ENCODE data around the gene MDC1.
"Not testable (repeated sequence)": the region's sequence is repeated elsewhere in the genome, so short reads cannot be mapped to it uniquely, and the experiment has no call there.

MDC1 gene

DNA sequence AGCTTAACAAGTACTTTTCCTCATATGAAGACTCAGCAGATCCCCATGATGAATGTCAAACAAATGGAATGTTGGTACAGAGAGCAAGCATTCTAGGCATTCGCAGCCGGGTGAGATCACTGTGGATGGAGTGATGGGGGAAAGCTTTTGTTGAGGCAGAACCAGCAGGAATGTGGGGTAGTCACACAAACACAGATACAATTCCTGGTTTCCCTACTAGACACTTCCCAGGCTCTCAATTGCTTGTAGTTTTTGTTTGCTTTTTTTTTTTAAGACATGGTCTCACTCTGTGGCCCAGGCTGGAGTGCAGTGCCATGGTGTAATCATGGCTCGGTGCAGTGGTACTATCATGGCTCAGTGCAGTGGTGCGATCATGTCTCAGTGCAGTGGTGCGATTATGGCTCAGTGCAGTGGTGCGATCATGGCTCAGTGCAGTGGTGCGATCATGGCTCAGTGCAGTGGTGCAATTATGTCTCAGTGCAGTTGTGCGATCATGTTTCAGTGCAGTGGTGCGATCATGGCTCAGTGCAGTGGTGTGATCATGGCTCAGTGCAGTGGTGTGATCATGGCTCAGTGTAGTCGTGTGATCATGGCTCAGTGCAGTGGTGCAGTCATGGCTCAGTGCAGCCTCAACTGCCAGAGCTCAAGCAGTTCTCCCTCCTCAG is 42.6 kb upstream of the MDC1 start:
- H3K27me3 ChIP-seq (ENCODE audit: control insufficient read depth, insufficient read depth, low read length) = no peaks in the 10 kb centered on the region
- H3K4me3 ChIP-seq (ENCODE audit: low read depth, low read length) = no peak overlapping the region
- no peak overlapping the region for H3K9ac ChIP-seq (ENCODE audit: low read depth, low read length)
- peaks cover 26% of the 10 kb centered on the region for H3K4me1 ChIP-seq (ENCODE audit: control insufficient read depth, insufficient read depth, low read length)
- no peaks in the 10 kb centered on the region for H3K9me3 ChIP-seq (ENCODE audit: control insufficient read depth, insufficient read depth, low read length)
- peak overlapping the region; percentile 54 for H3K27ac ChIP-seq (ENCODE audit: low read depth, low read length)
- no peaks in the 10 kb centered on the region for H3K36me3 ChIP-seq (ENCODE audit: control insufficient read depth, insufficient read depth, low read length)

DNA sequence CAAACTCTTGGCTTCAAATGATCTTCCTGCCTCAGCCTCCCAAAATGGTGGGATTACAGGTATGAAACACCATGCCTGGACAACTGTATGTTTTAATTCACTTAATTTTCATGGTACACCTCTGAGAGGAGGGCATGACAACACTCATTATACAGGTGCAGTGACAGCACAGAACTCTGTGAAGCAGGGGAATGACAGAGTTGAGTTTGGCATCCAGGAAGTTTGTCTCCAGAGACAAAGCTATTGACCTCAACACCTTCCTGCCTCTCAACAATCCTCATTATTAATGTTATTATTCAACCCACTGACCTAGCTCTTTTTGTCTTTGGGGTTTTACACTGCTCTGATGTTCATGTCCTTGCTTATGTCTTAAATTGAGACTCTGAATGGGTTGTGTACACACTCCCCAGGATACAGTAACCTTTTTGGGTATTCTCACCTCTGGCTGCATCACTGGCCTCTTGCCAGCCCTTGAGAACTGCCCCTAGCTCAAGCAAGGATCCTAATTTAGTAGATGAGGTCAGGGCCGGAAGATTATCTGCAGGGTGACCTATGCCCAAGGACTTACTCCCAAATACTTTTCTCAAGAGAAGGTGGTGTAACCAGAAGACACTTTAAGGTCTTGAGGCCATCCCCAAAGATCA is 40.3 kb upstream of the MDC1 start:
- Histone ChIP-seq H3K9ac (ENCODE audit: low read depth, low read length) (no peak overlapping the region), H3K27ac (ENCODE audit: low read depth, low read length) (no peak overlapping the region), H3K36me3 (ENCODE audit: control insufficient read depth, insufficient read depth, low read length) (no peaks in the 10 kb centered on the region), H3K4me1 (ENCODE audit: control insufficient read depth, insufficient read depth, low read length) (peaks cover 12% of the 10 kb centered on the region; the same call in 1 of the 2 replicates), H3K4me3 (ENCODE audit: low read depth, low read length) (no peak overlapping the region), H3K9me3 (ENCODE audit: control insufficient read depth, insufficient read depth, low read length) (no peaks in the 10 kb centered on the region), H3K27me3 (ENCODE audit: control insufficient read depth, insufficient read depth, low read length) (no peaks in the 10 kb centered on the region)

DNA sequence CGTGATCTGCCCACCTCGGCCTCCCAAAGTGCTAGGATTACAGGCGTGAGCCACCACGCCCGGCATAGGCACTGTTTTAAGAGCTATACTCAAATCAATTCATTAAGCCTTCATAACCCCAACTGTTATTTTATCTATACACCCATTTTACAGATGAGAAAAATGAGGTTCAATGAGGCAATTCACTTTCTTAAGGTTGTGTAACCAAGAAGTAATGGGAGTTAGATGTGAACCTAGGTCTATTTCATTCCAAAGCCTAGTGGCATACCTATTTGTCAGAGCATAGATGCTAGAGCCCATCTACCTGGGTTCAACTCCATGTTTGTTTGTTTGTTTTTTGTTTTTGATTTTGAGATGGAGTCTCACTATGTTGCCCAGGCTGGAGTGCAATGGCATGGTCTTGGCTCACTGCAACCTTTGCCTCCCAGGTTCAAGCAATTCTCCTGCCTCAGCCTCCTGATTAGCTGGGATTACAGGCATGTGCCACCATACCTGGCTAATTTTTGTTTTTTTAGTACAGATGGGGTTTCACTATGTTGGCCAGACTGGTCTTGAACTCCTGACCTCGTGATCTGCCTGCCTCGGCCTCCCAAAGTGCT is 39.4 kb upstream of the MDC1 start:
- not testable (repeated sequence) for H3K36me3 ChIP-seq (ENCODE audit: control insufficient read depth, insufficient read depth, low read length); H3K27me3 ChIP-seq (ENCODE audit: control insufficient read depth, insufficient read depth, low read length); H3K9me3 ChIP-seq (ENCODE audit: control insufficient read depth, insufficient read depth, low read length); H3K27ac ChIP-seq (ENCODE audit: low read depth, low read length); H3K9ac ChIP-seq (ENCODE audit: low read depth, low read length); H3K4me3 ChIP-seq (ENCODE audit: low read depth, low read length)
- peaks cover 12% of the 10 kb centered on the region; the same call in 1 of the 2 replicates for H3K4me1 ChIP-seq (ENCODE audit: control insufficient read depth, insufficient read depth, low read length)

DNA sequence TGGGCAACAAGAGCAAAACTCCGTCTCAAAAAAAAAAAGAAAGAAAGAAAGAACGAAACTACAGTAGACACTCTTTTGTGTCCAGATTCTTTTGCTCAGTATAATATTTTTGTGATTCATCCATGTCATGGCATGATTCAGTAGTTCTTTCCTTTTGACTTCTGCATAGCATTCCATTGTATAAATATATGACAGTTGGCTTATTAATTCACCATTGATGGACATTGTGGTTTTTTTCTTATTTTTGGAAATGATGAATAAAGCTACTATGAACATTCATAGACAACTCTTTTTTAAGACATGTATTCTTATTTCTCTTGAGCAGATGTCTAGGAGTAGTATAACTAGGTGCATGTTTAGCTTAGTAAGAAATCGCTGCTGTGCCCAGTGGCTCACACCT is 37.5 kb upstream of the MDC1 start:
- H3K4me3 ChIP-seq (ENCODE audit: low read depth, low read length) = no peak overlapping the region
- no peaks in the 10 kb centered on the region for H3K36me3 ChIP-seq (ENCODE audit: control insufficient read depth, insufficient read depth, low read length)
- no peaks in the 10 kb centered on the region for H3K27me3 ChIP-seq (ENCODE audit: control insufficient read depth, insufficient read depth, low read length)
- H3K4me1 ChIP-seq (ENCODE audit: control insufficient read depth, insufficient read depth, low read length) = peaks cover 8% of the 10 kb centered on the region; the same call in 1 of the 2 replicates
- H3K9me3 ChIP-seq (ENCODE audit: control insufficient read depth, insufficient read depth, low read length) = no peaks in the 10 kb centered on the region
- H3K27ac ChIP-seq (ENCODE audit: low read depth, low read length) = no peak overlapping the region
- H3K9ac ChIP-seq (ENCODE audit: low read depth, low read length) = no peak overlapping the region

DNA sequence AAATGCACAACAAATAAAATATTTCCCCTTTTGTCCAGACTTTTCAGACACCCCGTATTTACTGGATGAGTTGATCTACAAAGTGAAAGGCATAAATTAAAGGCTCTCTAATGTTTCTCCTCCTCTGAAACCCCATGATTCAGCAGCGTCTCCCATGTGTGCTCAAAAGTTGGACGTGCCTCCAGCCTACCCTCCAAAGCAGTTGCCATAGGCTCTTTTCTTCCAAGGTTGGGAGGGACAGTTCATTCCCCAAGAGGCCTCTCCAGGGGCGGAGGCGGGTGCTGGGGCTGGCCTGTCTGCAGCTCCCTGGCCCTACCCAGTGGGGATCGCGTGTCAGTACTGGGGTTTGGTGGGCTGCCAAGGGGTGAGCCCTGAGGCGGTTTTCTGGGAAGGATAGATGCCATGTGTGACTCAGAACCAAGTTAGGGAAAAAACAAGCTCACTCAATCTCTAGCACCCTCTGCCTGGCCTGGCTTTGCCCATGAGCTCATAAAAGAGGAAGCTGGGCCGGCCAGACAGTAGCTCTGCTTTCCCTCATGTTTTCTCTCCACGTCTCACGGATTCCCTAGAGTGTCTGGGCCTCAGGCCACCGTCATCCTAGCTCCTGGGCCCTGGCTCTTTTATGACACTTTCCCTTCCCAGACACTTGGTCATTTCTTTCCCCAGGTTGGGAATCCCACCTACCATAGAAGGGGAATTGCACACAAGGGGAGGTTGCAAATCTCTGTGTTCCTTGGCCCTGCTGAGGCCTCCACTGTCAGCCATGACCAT is 35.3 kb upstream of the MDC1 start:
- Histone ChIP-seq H3K27ac (ENCODE audit: low read depth, low read length) (no peak overlapping the region), H3K4me3 (ENCODE audit: low read depth, low read length) (no peak overlapping the region), H3K27me3 (ENCODE audit: control insufficient read depth, insufficient read depth, low read length) (no peaks in the 10 kb centered on the region), H3K4me1 (ENCODE audit: control insufficient read depth, insufficient read depth, low read length) (0 out of 2 replicates have a peak, but pooled peaks cover 4% of the 10 kb centered on the region), H3K9ac (ENCODE audit: low read depth, low read length) (no peak overlapping the region), H3K9me3 (ENCODE audit: control insufficient read depth, insufficient read depth, low read length) (no peaks in the 10 kb centered on the region), H3K36me3 (ENCODE audit: control insufficient read depth, insufficient read depth, low read length) (no peaks in the 10 kb centered on the region)

DNA sequence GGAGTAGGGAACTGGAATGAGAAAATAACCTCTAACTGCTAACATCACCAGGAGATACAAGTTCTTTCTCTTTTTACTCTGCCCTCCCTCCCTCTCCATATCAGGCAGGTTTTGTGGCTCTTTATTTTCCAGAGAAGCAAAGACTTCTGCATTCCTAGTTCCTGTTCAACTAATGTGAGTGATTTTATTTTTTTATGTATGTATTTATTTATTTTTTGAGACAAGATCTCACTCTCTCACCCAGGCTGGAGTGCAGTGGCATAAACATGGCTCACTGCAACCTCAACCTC is 33.2 kb upstream of the MDC1 start:
- H3K4me3 ChIP-seq (ENCODE audit: low read depth, low read length) = no peak overlapping the region

DNA sequence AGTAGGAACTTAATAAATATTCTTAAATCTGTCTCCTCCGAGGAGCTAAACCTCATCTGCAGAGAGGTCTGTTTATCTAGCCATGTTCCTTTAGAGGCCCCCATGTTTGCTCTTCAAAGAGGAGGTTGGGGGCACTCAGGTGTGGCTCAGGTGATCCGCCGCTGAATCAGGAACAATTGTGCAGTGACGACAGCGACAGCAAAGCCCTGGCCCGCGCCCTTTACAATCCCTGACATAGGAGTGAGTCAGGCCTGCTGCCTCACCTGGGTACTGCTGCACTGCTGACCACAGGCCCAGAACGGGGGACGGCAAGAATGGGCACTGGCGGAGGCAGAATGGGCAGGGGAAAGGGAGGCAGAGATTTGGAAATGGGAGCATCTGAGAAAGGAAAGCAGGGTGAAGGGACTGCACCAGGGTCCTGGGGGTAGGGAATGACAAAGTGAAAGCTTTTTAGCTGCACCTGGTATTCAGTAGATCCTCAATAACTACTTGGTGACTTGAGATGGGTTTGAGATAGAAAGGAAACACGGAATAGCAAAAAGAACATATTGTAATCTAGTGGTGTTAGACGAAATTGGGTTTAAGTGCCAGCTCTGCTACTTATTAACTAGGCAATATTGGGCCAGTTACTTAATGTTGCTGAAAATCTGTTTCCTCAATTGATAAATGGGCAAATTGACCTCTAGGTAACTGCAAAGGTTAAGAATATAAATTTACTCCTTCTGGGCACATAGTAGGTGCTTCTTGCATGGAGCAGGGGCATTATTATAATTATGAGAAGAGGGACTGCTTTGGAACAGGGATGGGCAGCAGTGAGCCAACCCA is 32.7 kb upstream of the MDC1 start:
- Histone ChIP-seq H3K9ac (ENCODE audit: low read depth, low read length) (no peak overlapping the region), H3K27me3 (ENCODE audit: control insufficient read depth, insufficient read depth, low read length) (peaks cover 3% of the 10 kb centered on the region; the same call in 1 of the 2 replicates), H3K4me1 (ENCODE audit: control insufficient read depth, insufficient read depth, low read length) (0 out of 2 replicates have a peak, but pooled peaks cover 4% of the 10 kb centered on the region), H3K36me3 (ENCODE audit: control insufficient read depth, insufficient read depth, low read length) (no peaks in the 10 kb centered on the region), H3K9me3 (ENCODE audit: control insufficient read depth, insufficient read depth, low read length) (no peaks in the 10 kb centered on the region), H3K4me3 (ENCODE audit: low read depth, low read length) (no peak overlapping the region), H3K27ac (ENCODE audit: low read depth, low read length) (no peak overlapping the region)

More for the DNA sequence above, 33.2 kb upstream of the MDC1 start:
- no peaks in the 10 kb centered on the region for H3K36me3 ChIP-seq (ENCODE audit: control insufficient read depth, insufficient read depth, low read length)
- no peak overlapping the region for H3K9ac ChIP-seq (ENCODE audit: low read depth, low read length)
- no peak overlapping the region for H3K27ac ChIP-seq (ENCODE audit: low read depth, low read length)
- H3K9me3 ChIP-seq (ENCODE audit: control insufficient read depth, insufficient read depth, low read length) = no peaks in the 10 kb centered on the region
- 0 out of 2 replicates have a peak, but pooled peaks cover 4% of the 10 kb centered on the region for H3K4me1 ChIP-seq (ENCODE audit: control insufficient read depth, insufficient read depth, low read length)
- peaks cover 1% of the 10 kb centered on the region; the same call in 1 of the 2 replicates for H3K27me3 ChIP-seq (ENCODE audit: control insufficient read depth, insufficient read depth, low read length)

DNA sequence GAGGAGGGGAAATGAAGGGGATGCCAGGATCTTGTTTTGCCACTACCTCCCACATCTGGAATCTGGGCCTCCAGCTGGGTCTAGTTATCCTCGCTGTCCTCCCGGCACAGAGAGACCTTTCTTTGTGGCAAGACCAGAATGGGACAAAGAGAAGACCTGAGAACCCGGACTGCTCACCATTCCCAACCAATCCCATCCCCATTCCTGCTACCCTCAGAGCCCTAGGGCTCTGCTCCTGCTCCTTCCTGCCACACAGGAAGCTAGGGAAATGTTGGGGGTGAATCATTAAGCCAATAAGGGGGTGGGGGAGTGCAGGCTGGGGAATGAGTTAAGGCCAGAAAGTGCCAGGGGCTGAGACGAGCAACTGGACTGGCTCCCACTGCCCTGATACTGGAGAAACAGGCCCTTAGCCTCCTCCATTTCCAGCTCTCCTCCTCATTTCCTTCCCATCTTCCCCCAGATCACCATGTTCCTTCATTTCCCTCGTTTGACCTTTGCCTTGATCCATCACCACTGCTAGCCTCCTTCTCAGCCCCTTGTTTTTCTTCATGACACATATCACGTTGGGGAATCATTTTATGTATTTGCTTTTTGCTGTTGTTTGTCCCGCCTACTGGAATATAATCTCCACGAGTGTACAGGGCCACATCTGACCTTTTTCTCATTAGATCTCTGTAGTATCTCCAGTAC is 31.9 kb upstream of the MDC1 start:
- Histone ChIP-seq H3K9ac (ENCODE audit: low read depth, low read length) (no peak overlapping the region), H3K27me3 (ENCODE audit: control insufficient read depth, insufficient read depth, low read length) (peaks cover 3% of the 10 kb centered on the region; the same call in 1 of the 2 replicates), H3K36me3 (ENCODE audit: control insufficient read depth, insufficient read depth, low read length) (no peaks in the 10 kb centered on the region), H3K27ac (ENCODE audit: low read depth, low read length) (no peak overlapping the region), H3K4me1 (ENCODE audit: control insufficient read depth, insufficient read depth, low read length) (0 out of 2 replicates have a peak, but pooled peaks cover 4% of the 10 kb centered on the region), H3K9me3 (ENCODE audit: control insufficient read depth, insufficient read depth, low read length) (no peaks in the 10 kb centered on the region), H3K4me3 (ENCODE audit: low read depth, low read length) (no peak overlapping the region)

DNA sequence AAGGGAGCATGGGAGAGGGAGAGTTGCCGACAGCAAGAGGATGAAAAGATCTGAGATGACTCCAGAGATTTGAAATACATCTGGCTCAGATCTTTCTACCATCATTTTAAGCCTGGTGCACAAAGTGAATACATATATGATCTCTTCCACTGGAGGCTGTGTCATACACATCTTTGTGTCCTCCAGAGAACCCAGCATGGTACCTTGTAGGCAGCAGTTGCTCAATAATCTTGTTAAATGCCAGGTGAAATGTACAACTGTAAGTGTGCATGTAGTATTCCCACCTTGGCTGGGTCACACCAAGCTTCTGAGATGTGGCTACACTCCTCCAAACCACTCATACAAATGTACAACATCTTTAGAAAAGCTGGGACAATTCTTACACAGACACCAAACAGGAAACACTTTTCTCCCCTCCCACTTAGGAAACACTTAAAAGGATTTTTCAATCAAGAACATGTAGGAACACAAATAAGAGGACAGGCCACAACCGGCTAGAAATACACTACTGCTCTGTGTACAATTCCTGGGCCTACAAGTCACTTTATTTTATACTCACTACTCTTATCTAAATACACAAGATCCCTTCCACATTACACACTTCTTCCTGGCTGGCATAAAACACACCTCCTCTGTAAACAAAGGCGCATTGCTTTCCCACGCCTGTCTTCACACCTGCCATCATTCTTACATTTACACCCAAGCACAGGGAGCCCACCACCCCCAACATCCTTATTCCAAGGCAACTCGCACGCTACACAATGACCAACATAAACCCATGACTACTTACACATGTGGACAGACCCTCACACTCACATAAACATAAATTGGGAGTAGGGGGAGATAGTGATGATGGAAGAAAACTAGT is 31.1 kb upstream of the MDC1 start:
- Histone ChIP-seq H3K27ac (ENCODE audit: low read depth, low read length) (no peak overlapping the region), H3K4me1 (ENCODE audit: control insufficient read depth, insufficient read depth, low read length) (0 out of 2 replicates have a peak, but pooled peaks cover 4% of the 10 kb centered on the region), H3K9me3 (ENCODE audit: control insufficient read depth, insufficient read depth, low read length) (no peaks in the 10 kb centered on the region), H3K9ac (ENCODE audit: low read depth, low read length) (no peak overlapping the region), H3K4me3 (ENCODE audit: low read depth, low read length) (no peak overlapping the region), H3K36me3 (ENCODE audit: control insufficient read depth, insufficient read depth, low read length) (no peaks in the 10 kb centered on the region), H3K27me3 (ENCODE audit: control insufficient read depth, insufficient read depth, low read length) (peaks cover 3% of the 10 kb centered on the region; the same call in 1 of the 2 replicates)

Measured in HUES48 (cell line).